Stomach (tissue), 4 donors: ENCODE measurements around the gene PRCP.

Source experiments
- CTCF ChIP-seq, 7 experiments: fragments of 450-650 bp in 4 of 7; fragments of 200-600 bp in 3 of 7; sonication (generic) in 3 of 7; IDR thresholded peaks; one replicate each; pipeline ENCODE4 v1.5.1; 2016 to 2019; ENCODE audit warnings: antibody characterized with exemption in 7 of 7, control low read depth in 2 of 7, mild to moderate bottlenecking in 1 of 7
- EP300 ChIP-seq: sonication (generic); formaldehyde crosslinking; IDR thresholded peaks from one replicate; pipeline ENCODE4 v1.6.1; 2017; ENCODE audit warnings: antibody characterized with exemption
- POLR2A ChIP-seq, 4 donors: fragments of 450-650 bp; IDR thresholded peaks; one replicate each; pipeline ENCODE4 v1.6.1; 2016; ENCODE audit warnings: antibody characterized with exemption in 4 of 4, control low read depth in 2 of 4, mild to moderate bottlenecking in 1 of 4, moderate library complexity in 1 of 4
- POLR2AphosphoS5 ChIP-seq, 3 donors: sonication (generic); formaldehyde crosslinking; IDR thresholded peaks; one replicate each; pipeline ENCODE4 v1.6.1; 2016; ENCODE audit warnings: antibody characterized with exemption in 3 of 3

- TF ChIP-seq CTCF (IDR thresholded peaks at IDR 0.05) = no peak
- no peak for TF ChIP-seq EP300
- no peak for TF ChIP-seq POLR2A (IDR thresholded peaks at IDR 0.05)
- no peak for TF ChIP-seq POLR2AphosphoS5 (IDR thresholded peaks at IDR 0.05)
Observed at GRCh38 chr11:82776377-82776776, 123.9 kb downstream of the PRCP start.
